Spleen (tissue), 11 donors: Measurements from ENCODE around the gene DTL. TPM values are rescaled to one million over a fixed set of nuclear protein-coding genes. Genes with fewer than 3 reads are reported as not detected.

ENCODE experiments used
- DNase-seq: peaks from one replicate; pipeline ENCODE4 v3.0.0-alpha.2; 2020
- H3K27ac ChIP-seq, 8 donors: fragments of 200-600 bp; sonication (generic) in 7 of 8; 1 replicate in 4 of 8; 2 replicates in 4 of 8; pipeline versions ENCODE4 v1.5.0 to v1.8.0; 2016 to 2021; ENCODE audit warnings: inconsistent platforms in 4 of 8, mild to moderate bottlenecking in 4 of 8, moderate library complexity in 1 of 8
- H3K27me3 ChIP-seq, 7 donors: fragments of 200-600 bp; sonication (generic) in 6 of 7; replicated peaks in 1 of 7; 1 replicate in 4 of 7; 2 replicates in 3 of 7; pipeline versions ENCODE4 v1.5.0 to v1.8.0; 2016 to 2021; ENCODE audit warnings: inconsistent platforms in 3 of 7, mild to moderate bottlenecking in 1 of 7
- H3K36me3 ChIP-seq, 6 donors: fragments of 200-600 bp; sonication (generic) in 5 of 6; 1 replicate in 4 of 6; 2 replicates in 2 of 6; pipeline versions ENCODE4 v1.5.0 to v1.8.0; 2016 to 2021; ENCODE audit warnings: inconsistent platforms in 2 of 6
- H3K4me1 ChIP-seq, 6 donors: fragments of 200-600 bp; sonication (generic) in 5 of 6; 1 replicate in 3 of 6; 2 replicates in 3 of 6; pipeline versions ENCODE4 v1.5.0 to v1.8.0; 2016 to 2021; ENCODE audit warnings: inconsistent platforms in 3 of 6
- H3K4me3 ChIP-seq, 8 donors: fragments of 200-600 bp; sonication (generic) in 7 of 8; 1 replicate in 4 of 8; 2 replicates in 4 of 8; pipeline versions ENCODE4 v1.5.0 to v1.8.0; 2016 to 2021; ENCODE audit warnings: inconsistent platforms in 4 of 8, mild to moderate bottlenecking in 4 of 8, moderate library complexity in 2 of 8
- H3K9me3 ChIP-seq, 8 donors: fragments of 200-600 bp; sonication (generic) in 7 of 8; 1 replicate in 4 of 8; 2 replicates in 4 of 8; pipeline versions ENCODE4 v1.5.0 to v1.8.0; 2016 to 2021; ENCODE audit warnings: inconsistent platforms in 4 of 8
- CTCF ChIP-seq, 11 experiments: fragments of 200-600 bp in 7 of 11; fragments of 450-650 bp in 4 of 11; sonication (generic) in 4 of 11; IDR thresholded peaks in 8 of 11; conservative IDR thresholded peaks in 3 of 11; 1 replicate in 7 of 11; 2 replicates in 4 of 11; pipeline versions ENCODE4 v1.4.0 to v1.8.0; 2016 to 2021; ENCODE audit warnings: antibody characterized with exemption in 11 of 11, inconsistent platforms in 4 of 11, mild to moderate bottlenecking in 1 of 11
- POLR2A ChIP-seq, 3 donors: fragments of 450-650 bp; IDR thresholded peaks; one replicate each; pipeline ENCODE4 v1.5.1; 2017; ENCODE audit warnings: antibody characterized with exemption in 3 of 3, mild to moderate bottlenecking in 1 of 3
- POLR2AphosphoS5 ChIP-seq, 3 donors: sonication (generic); formaldehyde crosslinking; IDR thresholded peaks; one replicate each; pipeline ENCODE4 v1.5.1; 2017; ENCODE audit warnings: antibody characterized with exemption in 3 of 3
- WGBS, 5 donors: extraction: QIAGEN DNeasy Blood & Tissue Kit in 3 of 5; methylation state at CpG; one replicate each; pipeline versions ENCODE4 v1.1.5 to v1.1.7; 2013 to 2018; 5-methylcytosine and 5-hydroxymethylcytosine counted together
- intact Hi-C: fragments of 100-400 bp; cut with DNase I; formaldehyde crosslinking; loops from one replicate; pipeline ENCODE4 v1.15.0; 2023; ENCODE audit warnings: low total_unique reads
- polyA plus RNA-seq, 3 donors: library from polyadenylated mRNA; stranded (reverse); fragments of 200-250 nt; gene quantifications; one replicate each; pipeline ENCODE4 v1.2.1, GENCODE V29; 2013
- total RNA-seq, 7 donors: library from RNA; depleted of rRNA in 3 of 7; stranded (reverse); fragments of >200 nt in 3 of 7; fragmentation: NEBNext Ultra II Directional in 4 of 7; extraction: Animal tissue kit (Norgen Biotek cat#: 25700) in 4 of 7; gene quantifications; one replicate each; pipeline versions ENCODE4 v1.1.0 to v1.2.1, GENCODE V29; 2016 to 2021
- donor health status: healthy with polysubstance abuse.
- donor health status: DM: no; HTN: no; CAD: no; lungs with moderate emphysema.
- donor health status: DM: no; HTN: no; CAD: no.
- donor health status: Bipolar disorder and iron deficiency.
- donor health status: healthy.
- donor health status: DM: no; HTN: no; CAD: no.
- donor health status: DM: yes; HTN: yes; CAD: no.

DTL gene
- total and polyA plus RNA-seq, 10 donors, result 0.76 to 15.7 (median 9.2) TPM

GRCh38 chr1:212121779-212122178, 86.2 kb downstream of the DTL start:
- DNase-seq, result no peak
- H3K9me3 ChIP-seq, result no peaks in the 10 kb centered on the region
- TF ChIP-seq POLR2A (IDR thresholded peaks at IDR 0.05), result no peak
- no peak for TF ChIP-seq CTCF (IDR thresholded peaks at IDR 0.05 in 8 of 11, conservative IDR thresholded peaks at IDR 0.05 in 3 of 11)
- TF ChIP-seq POLR2AphosphoS5 (IDR thresholded peaks at IDR 0.05), result no peak
- H3K27ac ChIP-seq, result no peak overlapping the region
- no peaks in the 10 kb centered on the region for H3K36me3 ChIP-seq
- H3K4me3 ChIP-seq, result no peak overlapping the region
- H3K4me1 ChIP-seq, result peaks cover 0 to 20% (median 9%) of the 10 kb centered on the region in 6 donors
- intact Hi-C loops, result no loop called here
- WGBS, 5 donors, result 36 to 71% (median 56%) methylated on average over 2 of the region's 2 CpGs
- H3K27me3 ChIP-seq, result no peaks in the 10 kb centered on the region

- Histone ChIP-seq H3K27me3 (no peaks in the 10 kb centered on the region), H3K4me1 (peaks cover 0 to 20% (median 9%) of the 10 kb centered on the region in 6 donors), H3K9me3 (no peaks in the 10 kb centered on the region), H3K27ac (peak overlapping the region in 4 of 8 donors; percentile 15 to 60 (median 26)), H3K36me3 (no peaks in the 10 kb centered on the region), H3K4me3 (no peak overlapping the region)
- intact Hi-C loops, result no loop called here
- no peak for DNase-seq
- TF ChIP-seq POLR2A (IDR thresholded peaks at IDR 0.05) (no peak), POLR2AphosphoS5 (IDR thresholded peaks at IDR 0.05) (no peak), CTCF (IDR thresholded peaks at IDR 0.05 in 8 of 11, conservative IDR thresholded peaks at IDR 0.05 in 3 of 11) (no peak)
- 63 to 74% (median 72%) methylated on average over 11 of the region's 11 CpGs for WGBS, 5 donors
These were observed 89.4 kb downstream of the DTL start for GRCh38 chr1:212124690-212125582.

GRCh38 chr1:212125654-212126053, 90.1 kb downstream of the DTL start:
- no peak overlapping the region for H3K4me3 ChIP-seq
- H3K36me3 ChIP-seq, result no peaks in the 10 kb centered on the region
- no peak for DNase-seq
- no peaks in the 10 kb centered on the region for H3K27me3 ChIP-seq
- TF ChIP-seq CTCF (IDR thresholded peaks at IDR 0.05 in 8 of 11, conservative IDR thresholded peaks at IDR 0.05 in 3 of 11), result no peak
- peak overlapping the region in 4 of 8 donors; percentile 15 to 60 (median 26) for H3K27ac ChIP-seq
- no peaks in the 10 kb centered on the region for H3K9me3 ChIP-seq
- intact Hi-C loops, result no loop called here
- 86 to 96% (median 88%) methylated on average over 9 of the region's 9 CpGs for WGBS, 5 donors
- H3K4me1 ChIP-seq, result peaks cover 0 to 20% (median 9%) of the 10 kb centered on the region in 6 donors

- no peaks in the 10 kb centered on the region for H3K9me3 ChIP-seq
- TF ChIP-seq CTCF (IDR thresholded peaks at IDR 0.05 in 8 of 11, conservative IDR thresholded peaks at IDR 0.05 in 3 of 11) (no peak), POLR2AphosphoS5 (IDR thresholded peaks at IDR 0.05) (no peak), POLR2A (IDR thresholded peaks at IDR 0.05) (no peak)
- H3K27ac ChIP-seq, result no peak overlapping the region
- 77 to 88% (median 79%) methylated on average over 4 of the region's 4 CpGs for WGBS, 5 donors
- no peak overlapping the region for H3K4me3 ChIP-seq
- H3K27me3 ChIP-seq, result no peaks in the 10 kb centered on the region
- H3K36me3 ChIP-seq, result no peaks in the 10 kb centered on the region
- intact Hi-C loops, result no loop called here
- DNase-seq, result no peak
- H3K4me1 ChIP-seq, result peaks cover 0 to 20% (median 9%) of the 10 kb centered on the region in 6 donors
These were observed 91.7 kb downstream of the DTL start for GRCh38 chr1:212127221-212127620.
